ENCODE measurements around the gene FLAD1. TPM values are rescaled to one million over a fixed set of nuclear protein-coding genes. Genes with fewer than 3 reads are reported as not detected.

FLAD1 gene
- total RNA-seq, 4 donors from 2014 or later: 17.4 to 33.6 (median 23.6) TPM

DNA sequence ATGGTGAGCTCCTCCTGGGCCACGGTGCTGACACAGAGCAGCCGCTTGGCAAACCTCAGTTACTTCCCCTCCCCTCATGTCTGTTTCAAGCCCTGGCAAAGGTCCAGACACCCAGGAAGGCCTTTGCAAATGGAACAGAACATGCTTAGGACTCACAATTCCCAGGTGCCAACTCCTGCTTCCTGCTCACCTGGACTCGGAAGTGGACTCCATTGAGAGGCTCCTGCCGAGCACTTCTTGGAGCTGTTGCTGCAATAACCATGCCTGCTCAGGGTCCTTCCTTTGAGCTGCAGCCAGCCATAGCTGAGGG, 39.7 kb downstream of the FLAD1 start:
- DNase-seq (ENCODE audit: low spot score in 2 of 2): no peak
- Histone ChIP-seq H3K27ac (no peak overlapping the region), H3K27me3 (no peaks in the 10 kb centered on the region), H3K36me3 (peaks cover 0 to 7% (median 0%) of the 10 kb centered on the region in 3 donors), H3K4me1 (peaks cover 0 to 30% (median 10%) of the 10 kb centered on the region in 4 donors), H3K9me3 (no peaks in the 10 kb centered on the region), H3K4me3 (no peak overlapping the region)
- no peak for TF ChIP-seq POLR2A (IDR thresholded peaks at IDR 0.05)
- TF ChIP-seq EP300 (IDR thresholded peaks at IDR 0.05): no peak
- TF ChIP-seq, protein P1, sequence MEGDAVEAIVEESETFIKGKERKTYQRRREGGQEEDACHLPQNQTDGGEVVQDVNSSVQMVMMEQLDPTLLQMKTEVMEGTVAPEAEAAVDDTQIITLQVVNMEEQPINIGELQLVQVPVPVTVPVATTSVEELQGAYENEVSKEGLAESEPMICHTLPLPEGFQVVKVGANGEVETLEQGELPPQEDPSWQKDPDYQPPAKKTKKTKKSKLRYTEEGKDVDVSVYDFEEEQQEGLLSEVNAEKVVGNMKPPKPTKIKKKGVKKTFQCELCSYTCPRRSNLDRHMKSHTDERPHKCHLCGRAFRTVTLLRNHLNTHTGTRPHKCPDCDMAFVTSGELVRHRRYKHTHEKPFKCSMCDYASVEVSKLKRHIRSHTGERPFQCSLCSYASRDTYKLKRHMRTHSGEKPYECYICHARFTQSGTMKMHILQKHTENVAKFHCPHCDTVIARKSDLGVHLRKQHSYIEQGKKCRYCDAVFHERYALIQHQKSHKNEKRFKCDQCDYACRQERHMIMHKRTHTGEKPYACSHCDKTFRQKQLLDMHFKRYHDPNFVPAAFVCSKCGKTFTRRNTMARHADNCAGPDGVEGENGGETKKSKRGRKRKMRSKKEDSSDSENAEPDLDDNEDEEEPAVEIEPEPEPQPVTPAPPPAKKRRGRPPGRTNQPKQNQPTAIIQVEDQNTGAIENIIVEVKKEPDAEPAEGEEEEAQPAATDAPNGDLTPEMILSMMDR (IDR thresholded peaks at IDR 0.05): no peak
- 64 to 67% methylated on average over 4 of the region's 4 CpGs for WGBS, 2 donors

DNA sequence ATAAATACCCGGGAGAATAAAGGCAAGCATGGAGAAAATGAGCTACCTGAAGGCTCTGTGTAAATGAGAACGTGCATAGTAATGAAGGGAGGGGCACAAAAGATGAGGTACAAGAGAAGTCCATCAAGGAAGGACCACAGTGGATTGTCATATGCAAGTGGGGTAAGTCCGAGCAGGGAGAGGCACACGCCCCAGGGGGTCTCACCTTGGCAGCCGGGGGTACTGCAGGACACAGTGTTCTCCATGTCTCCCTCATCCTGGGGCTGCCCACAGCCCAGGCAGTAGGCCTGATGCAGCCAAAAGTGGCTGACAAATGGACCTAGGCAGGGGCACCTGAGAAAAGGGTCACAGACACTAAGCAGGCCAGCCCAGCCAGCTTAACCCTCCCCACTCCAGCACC, 40.5 kb downstream of the FLAD1 start:
- Histone ChIP-seq H3K27me3 (no peaks in the 10 kb centered on the region), H3K36me3 (peaks cover 0 to 7% (median 0%) of the 10 kb centered on the region in 3 donors), H3K27ac (no peak overlapping the region), H3K4me1 (peaks cover 0 to 23% (median 3%) of the 10 kb centered on the region in 4 donors), H3K9me3 (no peaks in the 10 kb centered on the region), H3K4me3 (no peak overlapping the region)
- DNase-seq (ENCODE audit: low spot score in 2 of 2): no peak
- TF ChIP-seq, protein P1 (IDR thresholded peaks at IDR 0.05): no peak
- WGBS, 2 donors: 80 to 86% methylated on average over 5 of the region's 5 CpGs

DNA sequence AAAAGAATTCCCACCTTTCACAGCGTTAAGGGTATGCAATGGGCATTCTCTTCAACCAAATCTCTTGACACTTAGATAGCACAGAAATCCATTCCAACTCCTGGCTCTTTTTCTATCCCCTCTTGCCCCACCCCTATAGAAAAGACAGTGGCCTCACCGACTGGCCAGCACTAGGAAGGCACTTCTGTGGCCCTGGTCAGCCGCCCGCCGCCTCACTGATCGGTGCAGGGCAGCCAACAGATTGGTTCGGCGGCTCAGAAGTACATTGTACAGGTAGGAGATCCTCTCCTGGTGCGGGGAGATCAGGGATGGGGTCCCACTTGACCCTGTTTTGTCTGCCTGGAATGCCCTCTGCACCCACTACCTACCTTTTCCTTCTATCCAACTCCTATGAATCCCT, 41.2 kb downstream of the FLAD1 start:
- WGBS, 2 donors: 87 to 88% methylated on average over 9 of the region's 9 CpGs
- no peak overlapping the region for H3K27ac ChIP-seq
- no peak overlapping the region for H3K4me3 ChIP-seq
- no peaks in the 10 kb centered on the region for H3K27me3 ChIP-seq
- H3K9me3 ChIP-seq: no peaks in the 10 kb centered on the region
- TF ChIP-seq EP300 (IDR thresholded peaks at IDR 0.05): no peak
- no peak for TF ChIP-seq POLR2A (IDR thresholded peaks at IDR 0.05)
- TF ChIP-seq, protein P1 (IDR thresholded peaks at IDR 0.05): no peak
- H3K36me3 ChIP-seq: peaks cover 0 to 7% (median 0%) of the 10 kb centered on the region in 3 donors
- DNase-seq (ENCODE audit: low spot score in 2 of 2): no peak
- peaks cover 0 to 16% (median 0%) of the 10 kb centered on the region in 4 donors for H3K4me1 ChIP-seq

DNA sequence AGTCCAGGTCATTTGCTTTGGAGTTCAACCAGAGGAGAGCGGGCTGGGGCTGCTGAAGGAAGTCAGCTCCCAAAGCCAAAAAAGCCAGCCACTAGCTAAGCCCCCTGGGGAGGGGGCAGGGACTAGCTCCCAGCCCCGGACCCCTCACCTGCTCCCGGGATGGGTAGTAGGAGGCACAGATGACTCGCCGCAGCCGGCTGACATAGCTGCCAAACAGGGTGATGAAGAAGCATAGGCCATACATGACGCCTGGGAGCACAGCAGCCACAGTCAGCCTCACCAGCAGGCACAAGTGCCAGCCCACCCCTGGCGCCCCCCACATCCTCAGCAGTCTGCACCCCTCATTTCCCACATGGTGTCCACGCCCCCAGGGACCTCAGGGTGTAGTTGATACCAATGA, 43.0 kb downstream of the FLAD1 start:
- Histone ChIP-seq H3K36me3 (peaks cover 0 to 7% (median 0%) of the 10 kb centered on the region in 3 donors), H3K4me3 (no peak overlapping the region), H3K4me1 (peaks cover 0 to 7% (median 0%) of the 10 kb centered on the region in 4 donors), H3K9me3 (no peaks in the 10 kb centered on the region), H3K27me3 (no peaks in the 10 kb centered on the region), H3K27ac (no peak overlapping the region)
- no peak for TF ChIP-seq POLR2A (IDR thresholded peaks at IDR 0.05)
- no peak for TF ChIP-seq EP300 (IDR thresholded peaks at IDR 0.05)
- TF ChIP-seq, protein P1 (IDR thresholded peaks at IDR 0.05): no peak
- DNase-seq (ENCODE audit: low spot score in 2 of 2): no peak
- WGBS, 2 donors: 65 to 67% methylated on average over 9 of the region's 9 CpGs

DNA sequence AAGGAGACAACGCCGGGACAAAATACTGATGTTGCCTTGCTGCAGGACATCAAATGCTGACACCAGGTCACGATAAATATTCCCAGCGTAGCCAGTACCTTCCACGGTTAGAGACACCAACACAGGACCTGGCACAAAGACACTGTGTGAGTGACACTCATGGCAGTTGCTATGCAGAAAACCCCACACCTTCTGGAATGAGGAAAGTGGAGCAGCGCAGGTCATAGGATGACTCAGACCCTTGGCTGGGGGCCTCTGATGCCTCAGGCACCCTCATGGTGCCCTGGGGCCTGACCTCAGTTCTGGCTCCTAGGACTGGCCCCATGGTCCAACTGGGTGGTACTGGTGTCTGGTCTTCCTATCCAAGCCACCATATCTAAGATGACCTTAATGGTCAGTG, 43.4 kb downstream of the FLAD1 start:
- Histone ChIP-seq H3K9me3 (no peaks in the 10 kb centered on the region), H3K4me1 (peaks cover 0 to 7% (median 0%) of the 10 kb centered on the region in 4 donors), H3K27ac (no peak overlapping the region), H3K4me3 (no peak overlapping the region), H3K27me3 (no peaks in the 10 kb centered on the region), H3K36me3 (peaks cover 0 to 7% (median 0%) of the 10 kb centered on the region in 3 donors)
- TF ChIP-seq EP300 (IDR thresholded peaks at IDR 0.05) (no peak), POLR2A (IDR thresholded peaks at IDR 0.05) (no peak)
- TF ChIP-seq, protein P1 (IDR thresholded peaks at IDR 0.05): no peak
- no peak for DNase-seq (ENCODE audit: low spot score in 2 of 2)
- WGBS, 2 donors: 88 to 90% methylated on average over 6 of the region's 6 CpGs

Measured in tibial nerve (tissue), 4 donors.